Hematopoietic multipotent progenitor cell treated with erythropoietin and hydrocortisone succinate and interleukin-3 and kit ligand, for 6 days (in vitro differentiated cells): ENCODE data around the gene UBIAD1.
A peak's percentile ranks its signal among the peaks of the same experiment; 100 is the strongest.
"Not testable (repeated sequence)": the region's sequence is repeated elsewhere in the genome, so short reads cannot be mapped to it uniquely, and the experiment has no call there.

Experiments
- DNase-seq: peaks from one replicate; pipeline ENCODE4 v3.0.0-alpha.2; 2015

UBIAD1 gene

DNA sequence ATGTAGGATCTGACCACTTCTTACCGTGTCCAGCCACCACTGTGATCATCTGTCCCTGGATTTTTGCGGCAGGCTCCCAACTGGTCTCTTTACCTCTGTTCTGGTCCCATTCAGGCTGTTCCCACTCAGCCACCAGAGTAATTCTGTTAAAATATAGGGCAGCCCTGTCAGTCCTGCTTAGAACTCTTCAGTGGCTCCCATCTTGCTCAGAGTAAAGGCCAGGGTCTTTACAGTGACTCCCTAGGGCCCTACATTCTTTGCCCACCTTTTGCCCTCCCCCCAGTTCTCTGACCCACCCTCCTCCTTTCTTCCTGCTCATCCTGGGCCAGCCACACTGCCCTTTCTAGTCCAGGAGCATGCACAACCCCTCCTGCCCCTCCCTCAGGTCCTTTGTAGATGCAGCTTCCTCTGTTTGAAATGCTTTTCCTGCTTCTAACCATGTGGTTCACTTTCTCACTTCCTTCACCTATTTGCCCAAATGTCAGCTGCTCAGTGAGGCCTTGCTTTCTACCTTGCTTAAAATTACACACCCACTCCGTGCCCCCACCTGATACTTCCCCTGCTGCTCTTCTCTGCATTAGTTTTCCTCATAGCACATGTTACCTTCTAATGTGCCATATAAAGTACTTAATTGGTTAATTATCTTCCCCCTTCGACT, 7.8 kb downstream of the UBIAD1 start:
- DNase-seq, result no peak

DNA sequence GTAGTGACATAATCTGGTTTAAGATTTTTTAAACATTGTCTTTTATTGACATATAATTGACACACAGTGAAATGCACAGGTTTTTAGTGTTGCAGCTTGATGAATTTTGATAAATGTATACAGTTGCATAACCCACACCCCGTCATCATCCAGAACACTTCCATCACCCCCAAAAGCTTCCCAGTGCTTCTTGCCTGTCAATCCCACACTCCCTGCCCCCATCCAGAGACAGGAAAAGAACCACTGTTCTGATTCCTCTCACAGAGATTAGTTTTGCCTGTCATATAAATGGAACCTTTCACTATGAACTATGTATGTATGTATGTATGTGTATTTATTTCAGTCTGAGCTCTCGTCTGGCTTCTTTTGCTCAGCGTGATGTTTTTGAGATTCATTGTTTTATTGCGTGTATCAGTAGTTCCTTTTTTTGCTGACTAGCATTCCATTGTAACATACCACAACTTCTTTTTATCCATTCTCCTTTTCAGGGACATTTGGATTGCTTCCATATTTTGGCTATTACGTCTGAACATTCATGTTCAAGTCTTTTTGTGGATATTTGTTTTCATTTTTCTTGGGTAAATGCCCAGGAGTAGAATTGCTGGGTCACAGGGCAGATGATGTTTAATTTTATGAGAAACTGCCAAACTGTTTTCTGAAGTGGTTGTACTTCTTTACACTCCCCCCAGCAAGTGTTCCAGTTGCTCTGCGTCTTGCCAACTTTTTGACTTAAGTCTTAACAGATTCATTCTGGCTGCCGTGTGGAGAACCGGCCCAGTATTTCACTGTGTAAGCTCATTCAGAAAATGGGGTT, 8.7 kb downstream of the UBIAD1 start:
- no peak for DNase-seq

DNA sequence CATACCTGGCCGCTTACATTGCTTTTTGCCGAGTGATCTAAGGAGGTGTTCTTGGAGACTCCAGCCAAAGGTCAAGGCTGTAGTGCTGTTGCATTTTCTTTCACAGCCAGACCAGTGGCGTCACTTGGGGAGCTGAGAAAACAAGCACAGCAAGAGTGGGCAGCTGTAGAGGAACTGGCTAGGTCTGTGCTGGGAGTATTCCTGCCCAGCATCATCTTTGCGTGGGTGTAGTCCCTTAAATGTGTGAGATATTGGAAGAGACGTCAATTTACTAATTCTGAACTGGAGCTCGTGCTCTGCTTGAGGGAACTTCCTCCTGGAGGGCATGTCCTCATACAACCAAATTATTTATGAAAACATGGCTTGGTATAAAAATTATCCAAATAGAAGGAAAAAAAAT, 10.2 kb downstream of the UBIAD1 start:
- DNase-seq, result no peak

- DNase-seq, result no peak
Observed at GRCh38 chr1:11284784-11285183, 11.8 kb downstream of the UBIAD1 start.

GRCh38 chr1:11285883-11286734, 13.1 kb downstream of the UBIAD1 start:
- peak; percentile 45 for DNase-seq

- DNase-seq, result no peak
Observed at GRCh38 chr1:11286735-11287410, 13.9 kb downstream of the UBIAD1 start.

GRCh38 chr1:11289064-11289463, 16.1 kb downstream of the UBIAD1 start:
- no peak for DNase-seq

DNA sequence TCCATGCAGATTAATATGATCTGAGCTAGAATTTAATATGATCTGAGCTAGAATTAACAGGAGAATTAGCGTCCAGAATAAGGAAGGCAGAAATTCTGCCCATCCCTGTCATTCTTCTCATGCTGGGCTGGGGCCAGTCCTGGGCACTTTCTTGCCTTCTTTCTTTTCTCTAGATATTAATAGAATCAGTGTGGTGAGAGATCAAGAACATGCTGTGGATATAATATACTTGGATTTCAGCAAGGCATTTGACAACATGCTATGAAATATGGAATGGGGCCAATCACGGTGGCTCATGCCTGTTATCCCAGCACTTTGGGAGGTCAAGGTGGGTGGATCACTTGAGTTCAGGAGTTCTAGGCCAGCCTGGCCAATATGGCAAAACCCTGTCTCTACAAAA, 18.1 kb downstream of the UBIAD1 start:
- no peak for DNase-seq

- no peak for DNase-seq
Observed at GRCh38 chr1:11293856-11294255, 20.9 kb downstream of the UBIAD1 start.

DNA sequence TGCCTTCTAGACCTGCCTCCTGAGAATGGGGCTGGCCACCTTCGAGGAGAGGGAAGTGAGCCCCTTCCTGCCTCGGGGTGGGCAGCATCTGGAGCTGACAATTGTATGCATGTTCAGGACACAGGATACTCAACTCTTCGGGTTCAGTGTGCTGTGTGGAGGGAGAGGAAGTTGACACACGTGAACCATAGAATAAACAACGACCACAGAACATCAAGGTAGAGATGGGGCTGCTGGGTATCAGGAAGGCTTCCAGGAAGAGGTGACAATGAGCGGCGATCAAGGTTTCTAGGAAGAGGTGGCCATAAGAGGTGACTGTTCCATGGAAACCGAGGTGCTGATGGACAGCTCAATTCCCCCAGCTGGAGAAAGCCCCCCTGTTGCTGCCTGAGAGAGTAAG, 22.0 kb downstream of the UBIAD1 start:
- no peak for DNase-seq

GRCh38 chr1:11295905-11296304, 22.9 kb downstream of the UBIAD1 start:
- DNase-seq, result no peak

- not testable (repeated sequence) for DNase-seq
Observed at GRCh38 chr1:11297774-11298173, 24.8 kb downstream of the UBIAD1 start.

- peak; percentile 84 for DNase-seq
Observed at GRCh38 chr1:11298390-11299224, 25.6 kb downstream of the UBIAD1 start.

DNA sequence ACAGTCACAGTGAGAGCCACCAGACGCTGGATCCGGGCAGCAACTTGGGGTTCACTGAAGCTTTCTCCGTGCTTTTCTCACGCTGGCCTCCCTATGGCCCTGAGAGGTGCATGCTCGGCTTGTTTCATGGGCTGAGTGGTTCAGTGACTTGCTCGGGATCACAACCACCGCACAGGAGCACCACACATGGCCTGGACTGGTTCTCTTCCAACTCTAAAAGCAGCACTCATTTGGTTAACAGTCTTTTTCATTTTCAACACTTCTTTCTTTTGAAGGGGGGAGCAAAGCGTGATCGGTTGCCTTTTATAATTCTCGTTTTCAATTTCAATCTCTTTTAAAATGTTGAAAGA, 26.2 kb downstream of the UBIAD1 start:
- DNase-seq, result no peak

DNA sequence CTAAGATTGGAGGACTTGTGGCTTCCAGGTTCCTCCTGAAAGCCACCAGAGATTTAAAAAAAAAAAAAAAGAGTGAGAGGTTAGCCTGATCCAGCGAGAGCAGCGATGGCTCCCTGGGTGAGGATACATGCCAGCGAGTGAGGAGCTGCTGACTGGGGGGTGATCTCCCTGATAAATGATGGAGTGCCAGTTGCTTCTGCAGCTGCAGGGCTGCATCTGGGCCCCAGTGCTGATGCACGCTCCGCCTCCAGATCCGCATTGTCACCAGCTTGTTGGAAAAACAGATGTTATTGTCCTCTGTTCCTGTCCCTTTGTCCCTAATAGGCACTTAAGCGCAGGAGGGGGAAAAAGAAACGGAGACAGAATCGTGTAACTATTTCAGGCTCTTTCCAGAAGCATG, 28.6 kb downstream of the UBIAD1 start:
- no peak for DNase-seq

DNA sequence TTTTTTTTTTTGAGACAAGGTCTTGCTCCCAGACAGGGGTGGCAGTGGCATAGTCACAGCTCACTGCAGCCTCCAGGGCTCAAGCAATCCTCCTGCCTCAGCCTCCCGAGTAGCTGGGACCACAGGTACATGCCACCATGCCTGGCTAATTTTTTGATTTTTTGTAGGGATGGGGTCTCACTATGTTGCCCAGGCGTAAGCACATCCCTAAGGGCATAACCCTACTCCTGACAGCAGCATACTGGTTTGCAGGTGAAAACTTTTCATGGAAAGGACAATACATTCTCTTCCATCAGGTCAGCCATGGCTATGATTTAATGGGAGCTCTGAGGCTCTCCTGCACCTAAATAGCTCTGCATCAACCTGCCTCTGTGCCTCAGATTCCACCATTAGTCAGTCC, 29.4 kb downstream of the UBIAD1 start:
- DNase-seq, result no peak

DNA sequence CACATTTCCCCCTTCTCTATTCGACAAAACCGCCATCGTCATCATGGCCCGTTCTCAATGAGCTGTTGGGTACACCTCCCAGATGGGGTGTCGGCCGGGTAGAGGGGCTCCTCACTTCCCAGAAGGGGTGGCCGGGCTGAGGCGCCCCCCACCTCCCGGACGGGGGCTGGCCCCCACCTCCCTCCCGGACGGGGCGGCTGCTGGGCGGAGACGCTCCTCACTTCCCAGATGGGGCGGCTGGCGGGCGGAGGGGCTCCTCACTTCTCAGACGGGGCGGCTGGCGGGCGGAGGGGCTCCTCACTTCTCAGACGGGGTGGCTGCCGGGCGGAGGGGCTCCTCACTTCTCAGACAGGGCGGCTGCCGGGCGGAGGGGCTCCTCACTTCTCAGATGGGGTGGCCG, 32.5 kb downstream of the UBIAD1 start:
- not testable (repeated sequence) for DNase-seq

DNA sequence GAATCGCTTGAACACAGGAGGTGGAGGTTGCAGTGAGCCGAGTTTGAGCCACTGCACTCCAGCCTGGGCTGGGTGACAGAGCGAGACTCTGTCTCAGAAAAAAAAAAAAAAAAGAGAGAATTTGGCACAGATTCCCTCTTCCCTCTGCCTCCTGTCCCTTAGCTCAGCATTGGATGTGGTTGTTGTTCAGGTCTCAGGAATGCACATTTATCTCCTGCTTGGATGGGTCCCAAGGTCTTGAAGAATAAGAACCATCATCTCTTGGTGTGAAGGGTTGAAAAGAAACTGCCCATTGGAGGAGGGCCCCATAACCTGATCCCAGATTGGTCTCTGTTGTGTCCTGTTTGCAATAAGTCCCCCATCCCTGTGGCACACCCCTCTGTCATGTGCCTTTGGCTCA, 34.9 kb downstream of the UBIAD1 start:
- no peak for DNase-seq

- no peak for DNase-seq
Observed at GRCh38 chr1:11308699-11309224, 35.8 kb downstream of the UBIAD1 start.

GRCh38 chr1:11309385-11309784, 36.4 kb downstream of the UBIAD1 start:
- DNase-seq, result no peak

DNA sequence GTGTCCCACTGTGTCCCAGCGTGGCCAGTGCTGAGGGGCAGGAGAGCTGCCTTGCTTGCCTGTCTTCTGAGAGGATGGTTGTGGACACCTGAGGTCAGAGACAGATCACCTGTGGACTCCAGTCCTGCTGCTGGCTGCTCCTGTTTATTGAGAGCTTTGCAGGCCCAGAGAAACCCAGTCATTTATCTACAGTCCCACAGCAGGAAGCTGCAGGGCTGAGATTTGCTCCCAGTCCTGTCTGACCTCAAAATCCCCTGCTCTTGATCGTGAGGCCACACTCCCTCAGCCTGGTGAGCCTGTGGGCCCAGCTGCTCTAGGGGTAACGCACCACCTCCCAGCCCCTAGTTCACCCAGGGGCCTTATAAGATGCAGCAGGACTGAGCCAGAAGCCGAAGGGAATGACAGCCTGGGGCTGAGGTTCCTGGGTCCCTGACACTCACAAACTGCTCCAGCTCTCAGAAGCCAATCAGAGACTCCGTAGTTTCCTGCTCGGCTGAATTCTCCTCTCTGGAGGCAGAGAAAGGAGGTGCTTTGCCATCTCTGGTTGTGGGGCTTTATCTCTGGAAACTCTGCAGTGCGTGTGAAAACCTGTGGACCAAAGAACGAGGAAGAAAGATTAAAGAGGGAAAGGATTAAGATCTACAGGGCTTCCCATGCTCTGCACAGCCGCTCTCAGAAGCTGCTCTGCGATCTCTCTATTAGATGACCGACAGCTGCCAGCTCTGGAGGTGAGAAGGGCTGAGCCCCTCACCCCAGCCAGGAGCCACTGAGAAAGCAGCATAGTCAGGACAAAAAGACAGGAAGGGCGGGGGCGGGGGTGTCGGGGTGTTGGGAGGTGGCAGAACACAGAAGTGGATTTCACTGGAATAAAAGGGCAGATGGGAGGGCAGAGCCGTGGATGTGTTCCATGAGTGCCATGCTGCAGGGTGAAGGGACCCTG, 39.1 kb downstream of the UBIAD1 start:
- peak; percentile 18 for DNase-seq
